ENCODE measurements around the gene RPS6KC1. TPM values are rescaled to one million over a fixed set of nuclear protein-coding genes. Genes with fewer than 3 reads are reported as not detected.
"Not testable (repeated sequence)": the region's sequence is repeated elsewhere in the genome, so short reads cannot be mapped to it uniquely, and the experiment has no call there.

Gene RPS6KC1
- total RNA-seq, 1 donor from 2014 or later = 27.8 TPM

GRCh38 chr1:213099682-213100399 is 48.8 kb downstream of the RPS6KC1 start:
- no peak for TF ChIP-seq CTCF (IDR thresholded peaks at IDR 0.05; ENCODE audit: unreplicated experiment)
- Mint-ChIP-seq H3K27me3 (no peaks in the 10 kb centered on the region), H3K9me3 (ENCODE audit: low read depth) (peaks cover 3% of the 10 kb centered on the region), H3K4me3 (ENCODE audit: low read depth) (no peak overlapping the region), H3K27ac (no peak overlapping the region), H3K4me1 (ENCODE audit: low read depth) (peaks cover 7% of the 10 kb centered on the region), H3K36me3 (ENCODE audit: insufficient read depth) (peaks cover 21% of the 10 kb centered on the region)
- DNase-seq (ENCODE audit: low spot score, unreplicated experiment) = no peak

- not testable (repeated sequence) for H3K9me3 Mint-ChIP-seq (ENCODE audit: low read depth); H3K27ac Mint-ChIP-seq; DNase-seq (ENCODE audit: low spot score, unreplicated experiment); H3K4me1 Mint-ChIP-seq (ENCODE audit: low read depth); H3K4me3 Mint-ChIP-seq (ENCODE audit: low read depth); H3K27me3 Mint-ChIP-seq
- H3K36me3 Mint-ChIP-seq (ENCODE audit: insufficient read depth) = peaks cover 18% of the 10 kb centered on the region
Observed at GRCh38 chr1:213100565-213100964, 49.5 kb downstream of the RPS6KC1 start.

- peaks cover 7% of the 10 kb centered on the region for H3K4me1 Mint-ChIP-seq (ENCODE audit: low read depth)
- no peak for TF ChIP-seq CTCF (IDR thresholded peaks at IDR 0.05; ENCODE audit: unreplicated experiment)
- no peak overlapping the region for H3K4me3 Mint-ChIP-seq (ENCODE audit: low read depth)
- H3K36me3 Mint-ChIP-seq (ENCODE audit: insufficient read depth) = peaks cover 17% of the 10 kb centered on the region
- peaks cover 6% of the 10 kb centered on the region for H3K9me3 Mint-ChIP-seq (ENCODE audit: low read depth)
- DNase-seq (ENCODE audit: low spot score, unreplicated experiment) = no peak
- H3K27ac Mint-ChIP-seq = no peak overlapping the region
- H3K27me3 Mint-ChIP-seq = no peaks in the 10 kb centered on the region
Observed at GRCh38 chr1:213103377-213104306, 52.6 kb downstream of the RPS6KC1 start.

- Mint-ChIP-seq H3K9me3 (ENCODE audit: low read depth) (peaks cover 6% of the 10 kb centered on the region), H3K27ac (no peak overlapping the region), H3K4me1 (ENCODE audit: low read depth) (peaks cover 7% of the 10 kb centered on the region), H3K36me3 (ENCODE audit: insufficient read depth) (peaks cover 17% of the 10 kb centered on the region), H3K27me3 (no peaks in the 10 kb centered on the region), H3K4me3 (ENCODE audit: low read depth) (no peak overlapping the region)
- no peak for DNase-seq (ENCODE audit: low spot score, unreplicated experiment)
- no peak for TF ChIP-seq CTCF (IDR thresholded peaks at IDR 0.05; ENCODE audit: unreplicated experiment)
Observed at GRCh38 chr1:213104604-213105003, 53.6 kb downstream of the RPS6KC1 start.

- TF ChIP-seq CTCF (IDR thresholded peaks at IDR 0.05; ENCODE audit: unreplicated experiment) = no peak
- Mint-ChIP-seq H3K9me3 (ENCODE audit: low read depth) (peaks cover 3% of the 10 kb centered on the region), H3K27me3 (no peaks in the 10 kb centered on the region), H3K27ac (no peak overlapping the region), H3K4me3 (ENCODE audit: low read depth) (no peak overlapping the region), H3K4me1 (ENCODE audit: low read depth) (peaks cover 14% of the 10 kb centered on the region), H3K36me3 (ENCODE audit: insufficient read depth) (peaks cover 15% of the 10 kb centered on the region)
- no peak for DNase-seq (ENCODE audit: low spot score, unreplicated experiment)
Observed at GRCh38 chr1:213106298-213106697, 55.3 kb downstream of the RPS6KC1 start.

Measured in progenitor cell of endocrine pancreas (in vitro differentiated cells).